Measurements from ENCODE around the gene SLC7A10. TPM values are rescaled to one million over a fixed set of nuclear protein-coding genes. Genes with fewer than 3 reads are reported as not detected.

SLC7A10 gene
- not detected for total RNA-seq
- total RNA-seq (2013), result not detected

- no peak within 1 kb of the TSS for H3K4me3 ChIP-seq (ENCODE audit: low read length)
- DNase-seq (no peak), ATAC-seq (peak in 1 of 3 donors; percentile 13)
- peaks cover 5% of the 10 kb centered on the region for H3K9me3 ChIP-seq (ENCODE audit: control insufficient read depth, insufficient read depth, low read length)
- TF ChIP-seq CTCF (IDR thresholded peaks at IDR 0.05), result no peak
- intact Hi-C loops (cut with micrococcal nuclease), result no loop called here
- Mint-ChIP-seq H3K9me3 (peaks cover 6 to 11% of the 10 kb centered on the region in 2 donors), H3K27ac (no peak within 1 kb of the TSS), H3K4me1 (peaks cover 7 to 9% of the 10 kb centered on the region in 2 donors), H3K27me3 (ENCODE audit: low read depth in 2 of 2) (peaks cover 46 to 49% of the 10 kb centered on the region in 2 donors), H3K4me3 (peak within 1 kb of the TSS; percentile 78), H3K36me3 (peaks cover 16% of the 10 kb centered on the region)
- no peaks in the 10 kb centered on the region for H3K36me3 ChIP-seq (ENCODE audit: control insufficient read depth, insufficient read depth, low read length)
- 9% methylated on average over 59 of the region's 62 CpGs for WGBS (ENCODE audit: insufficient coverage)
- H3K4me1 ChIP-seq (ENCODE audit: control insufficient read depth, insufficient read depth, low read length), result peaks cover 18% of the 10 kb centered on the region
- H3K27me3 ChIP-seq (ENCODE audit: control insufficient read depth, insufficient read depth, low read length), result peaks cover 35% of the 10 kb centered on the region
- no peak within 1 kb of the TSS for H3K27ac ChIP-seq (ENCODE audit: low read length)
These were observed at the start of gene SLC7A10 for GRCh38 chr19:33225458-33225926. TSS of gene SLC7A10 (minus strand) at chr19:33225850. CDS start at chr19:33225703, 147 bp downstream.

GRCh38 chr19:33274663-33275558 lies 49.3 kb upstream of the SLC7A10 start:
- intact Hi-C loops (cut with micrococcal nuclease), result no loop called here
- H3K27me3 ChIP-seq (ENCODE audit: control insufficient read depth, insufficient read depth, low read length), result no peaks in the 10 kb centered on the region
- no peaks in the 10 kb centered on the region for H3K9me3 ChIP-seq (ENCODE audit: control insufficient read depth, insufficient read depth, low read length)
- H3K36me3 Mint-ChIP-seq, result no peaks in the 10 kb centered on the region
- TF ChIP-seq CTCF (IDR thresholded peaks at IDR 0.05), result no peak
- H3K27ac Mint-ChIP-seq, result no peak overlapping the region
- ATAC-seq (peak in 1 of 3 donors; percentile 6), DNase-seq (no peak)
- H3K27ac ChIP-seq (ENCODE audit: low read length), result no peak overlapping the region
- H3K4me1 Mint-ChIP-seq, result peaks cover 7 to 14% of the 10 kb centered on the region in 2 donors
- H3K4me1 ChIP-seq (ENCODE audit: control insufficient read depth, insufficient read depth, low read length), result peaks cover 28% of the 10 kb centered on the region
- H3K27me3 Mint-ChIP-seq (ENCODE audit: low read depth in 2 of 2), result no peaks in the 10 kb centered on the region
- H3K4me3 ChIP-seq (ENCODE audit: low read length), result no peak overlapping the region
- 92% methylated on average over 17 of the region's 17 CpGs for WGBS (ENCODE audit: insufficient coverage)
- H3K9me3 Mint-ChIP-seq, result no peaks in the 10 kb centered on the region
- H3K4me3 Mint-ChIP-seq, result no peak overlapping the region
- H3K36me3 ChIP-seq (ENCODE audit: control insufficient read depth, insufficient read depth, low read length), result no peaks in the 10 kb centered on the region

- DNase-seq (peak in 1 of 2 donors; percentile 33), ATAC-seq (peak; percentile 49 to 71 (median 53))
- no peaks in the 10 kb centered on the region for H3K36me3 Mint-ChIP-seq
- no peak overlapping the region for H3K4me3 ChIP-seq (ENCODE audit: low read length)
- H3K4me1 Mint-ChIP-seq, result peaks cover 7 to 14% of the 10 kb centered on the region in 2 donors
- H3K27me3 ChIP-seq (ENCODE audit: control insufficient read depth, insufficient read depth, low read length), result no peaks in the 10 kb centered on the region
- no peaks in the 10 kb centered on the region for H3K9me3 ChIP-seq (ENCODE audit: control insufficient read depth, insufficient read depth, low read length)
- no peaks in the 10 kb centered on the region for H3K9me3 Mint-ChIP-seq
- H3K4me1 ChIP-seq (ENCODE audit: control insufficient read depth, insufficient read depth, low read length), result peaks cover 27% of the 10 kb centered on the region
- H3K27me3 Mint-ChIP-seq (ENCODE audit: low read depth in 2 of 2), result no peaks in the 10 kb centered on the region
- H3K27ac ChIP-seq (ENCODE audit: low read length), result no peak overlapping the region
- 55% methylated on average over 16 of the region's 16 CpGs for WGBS (ENCODE audit: insufficient coverage)
- intact Hi-C loops (cut with micrococcal nuclease), result no loop called here
- no peak for TF ChIP-seq CTCF (IDR thresholded peaks at IDR 0.05)
- H3K4me3 Mint-ChIP-seq, result no peak overlapping the region
- no peaks in the 10 kb centered on the region for H3K36me3 ChIP-seq (ENCODE audit: control insufficient read depth, insufficient read depth, low read length)
- no peak overlapping the region for H3K27ac Mint-ChIP-seq
These were observed 48.4 kb upstream of the SLC7A10 start for GRCh38 chr19:33273881-33274662.

Measured in natural killer cell (primary cell).